ENCODE results near the gene UPP1.
"Not testable (repeated sequence)": the region's sequence is repeated elsewhere in the genome, so short reads cannot be mapped to it uniquely, and the experiment has no call there.

UPP1 gene

DNA sequence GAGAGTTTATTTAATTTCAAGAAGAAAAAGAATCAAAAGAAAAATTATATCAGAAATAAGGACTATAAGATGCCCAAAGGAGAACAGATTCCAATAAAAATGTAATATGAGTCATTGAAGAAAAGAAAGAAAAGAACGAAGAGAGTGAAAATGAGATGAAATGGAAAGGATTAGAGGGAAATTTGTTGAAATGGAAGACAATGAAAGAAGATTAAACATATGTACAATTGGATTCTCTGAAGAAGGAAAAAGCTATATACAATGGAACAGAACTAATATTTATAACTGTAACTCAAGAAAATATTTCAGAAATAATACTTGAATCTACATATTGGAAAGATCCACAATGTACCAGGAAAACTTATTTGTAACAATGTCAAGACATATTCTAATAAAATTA, 25.1 kb upstream of the UPP1 start:
- TF ChIP-seq, protein P1, sequence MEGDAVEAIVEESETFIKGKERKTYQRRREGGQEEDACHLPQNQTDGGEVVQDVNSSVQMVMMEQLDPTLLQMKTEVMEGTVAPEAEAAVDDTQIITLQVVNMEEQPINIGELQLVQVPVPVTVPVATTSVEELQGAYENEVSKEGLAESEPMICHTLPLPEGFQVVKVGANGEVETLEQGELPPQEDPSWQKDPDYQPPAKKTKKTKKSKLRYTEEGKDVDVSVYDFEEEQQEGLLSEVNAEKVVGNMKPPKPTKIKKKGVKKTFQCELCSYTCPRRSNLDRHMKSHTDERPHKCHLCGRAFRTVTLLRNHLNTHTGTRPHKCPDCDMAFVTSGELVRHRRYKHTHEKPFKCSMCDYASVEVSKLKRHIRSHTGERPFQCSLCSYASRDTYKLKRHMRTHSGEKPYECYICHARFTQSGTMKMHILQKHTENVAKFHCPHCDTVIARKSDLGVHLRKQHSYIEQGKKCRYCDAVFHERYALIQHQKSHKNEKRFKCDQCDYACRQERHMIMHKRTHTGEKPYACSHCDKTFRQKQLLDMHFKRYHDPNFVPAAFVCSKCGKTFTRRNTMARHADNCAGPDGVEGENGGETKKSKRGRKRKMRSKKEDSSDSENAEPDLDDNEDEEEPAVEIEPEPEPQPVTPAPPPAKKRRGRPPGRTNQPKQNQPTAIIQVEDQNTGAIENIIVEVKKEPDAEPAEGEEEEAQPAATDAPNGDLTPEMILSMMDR (IDR thresholded peaks at IDR 0.05; ENCODE audit: low read depth, low read length, missing control alignments) = no peak
- no peak for DNase-seq (ENCODE audit: extremely low read depth, low read depth)
- H3K4me3 ChIP-seq (replicated peaks; ENCODE audit: low read depth, low read length) = no peak overlapping the region

DNA sequence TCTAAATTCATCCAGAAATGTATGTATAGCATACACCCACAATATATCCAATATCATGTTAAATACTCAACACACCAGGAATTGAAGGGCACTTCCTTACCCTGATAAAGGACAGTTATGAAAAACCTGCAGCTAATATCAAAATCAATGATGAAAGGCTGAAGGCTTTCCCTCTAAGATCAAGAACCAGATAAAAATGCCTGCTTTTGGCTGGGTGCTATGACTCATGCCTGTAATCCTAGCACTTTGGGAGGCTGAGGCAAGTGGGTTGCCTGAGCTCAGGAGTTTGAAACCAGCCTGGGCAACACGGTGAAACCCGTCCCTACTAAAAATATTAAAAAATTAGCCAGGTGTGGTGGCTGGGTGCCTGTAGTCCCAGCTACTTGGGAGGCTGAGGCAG, 21.6 kb upstream of the UPP1 start:
- no peak overlapping the region for H3K4me3 ChIP-seq (replicated peaks; ENCODE audit: low read depth, low read length)
- no peak for DNase-seq (ENCODE audit: extremely low read depth, low read depth)
- TF ChIP-seq, protein P1 (IDR thresholded peaks at IDR 0.05; ENCODE audit: low read depth, low read length, missing control alignments) = no peak

DNA sequence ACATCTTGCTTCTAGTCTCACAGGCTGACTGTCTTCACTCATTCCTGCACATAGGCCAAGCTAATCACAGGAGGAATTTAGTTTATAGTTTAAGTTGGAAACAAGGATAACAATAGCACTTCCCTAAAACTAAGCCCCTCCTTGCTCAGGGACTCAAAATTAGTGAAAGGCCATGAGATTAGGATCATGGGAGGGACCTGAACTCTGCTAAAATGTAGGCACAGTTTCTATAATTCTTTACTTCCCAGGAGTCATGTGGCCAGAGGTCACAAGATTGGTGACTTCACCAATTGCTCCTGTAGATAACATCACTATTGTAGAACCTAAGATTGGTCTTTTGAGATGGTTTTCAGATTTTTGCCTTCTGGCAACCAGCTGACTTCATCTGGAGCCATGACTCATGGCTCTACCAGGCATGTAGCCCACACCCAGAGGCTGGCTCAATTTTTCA, 14.8 kb upstream of the UPP1 start:
- TF ChIP-seq, protein P1 (IDR thresholded peaks at IDR 0.05; ENCODE audit: low read depth, low read length, missing control alignments) = no peak
- DNase-seq (ENCODE audit: extremely low read depth, low read depth) = no peak
- H3K4me3 ChIP-seq (replicated peaks; ENCODE audit: low read depth, low read length) = no peak overlapping the region

- no peak for DNase-seq (ENCODE audit: extremely low read depth, low read depth)
- TF ChIP-seq, protein P1 (IDR thresholded peaks at IDR 0.05; ENCODE audit: low read depth, low read length, missing control alignments) = no peak
- no peak overlapping the region for H3K4me3 ChIP-seq (replicated peaks; ENCODE audit: low read depth, low read length)
These were observed 11.6 kb upstream of the UPP1 start for GRCh38 chr7:48077423-48077822.

DNA sequence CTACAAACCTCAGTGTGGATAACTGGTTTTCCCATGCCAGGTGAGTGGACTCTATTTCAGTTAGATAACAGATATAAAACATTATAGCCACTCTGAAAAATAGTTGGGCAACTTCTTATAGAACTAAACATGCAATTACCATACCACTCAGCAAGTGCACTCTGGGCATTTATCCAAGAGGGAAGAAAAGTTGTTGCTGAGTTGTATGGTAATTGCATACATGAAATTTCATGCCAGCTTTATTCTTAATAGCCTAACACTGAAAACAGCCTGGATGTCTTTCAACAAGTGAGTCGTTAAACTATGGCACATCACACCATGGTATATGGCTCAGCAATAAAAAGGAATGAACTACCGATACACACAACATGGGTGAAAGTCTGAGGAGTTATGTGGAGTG, 10.6 kb upstream of the UPP1 start:
- TF ChIP-seq, protein P1 (IDR thresholded peaks at IDR 0.05; ENCODE audit: low read depth, low read length, missing control alignments) = no peak
- H3K4me3 ChIP-seq (replicated peaks; ENCODE audit: low read depth, low read length) = no peak overlapping the region
- no peak for DNase-seq (ENCODE audit: extremely low read depth, low read depth)

DNA sequence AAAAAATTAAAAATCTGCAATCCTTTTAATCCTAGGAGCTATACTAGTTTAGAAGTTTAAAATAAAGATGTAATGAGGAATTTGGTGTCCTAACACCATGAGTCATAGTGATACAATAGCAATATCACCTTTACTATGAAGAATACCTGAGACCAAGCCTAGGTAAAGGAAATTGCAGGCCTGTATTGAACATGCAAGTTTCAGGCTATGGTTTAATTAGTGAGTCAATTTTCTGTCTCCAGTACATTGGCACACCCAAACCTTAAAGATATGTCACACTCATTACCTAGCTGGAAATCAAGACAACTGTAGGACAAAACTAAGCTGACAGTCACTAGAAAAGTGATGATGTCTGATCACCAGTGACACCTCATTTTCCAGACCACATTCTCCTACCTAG, 6.7 kb upstream of the UPP1 start:
- not testable (repeated sequence) for DNase-seq (ENCODE audit: extremely low read depth, low read depth)

GRCh38 chr7:48083114-48083830, 5.8 kb upstream of the UPP1 start:
- TF ChIP-seq, protein P1 (IDR thresholded peaks at IDR 0.05; ENCODE audit: low read depth, low read length, missing control alignments) = no peak
- DNase-seq (ENCODE audit: extremely low read depth, low read depth) = no peak
- no peak overlapping the region for H3K4me3 ChIP-seq (replicated peaks; ENCODE audit: low read depth, low read length)

More for the DNA sequence above, 6.7 kb upstream of the UPP1 start:
- H3K4me3 ChIP-seq (replicated peaks; ENCODE audit: low read depth, low read length) = not testable (repeated sequence)

Measured in HFF-Myc (cell line).